Calu3 (cell line): ENCODE measurements around the gene ASB13. TPM values are rescaled to one million over a fixed set of nuclear protein-coding genes. Genes with fewer than 3 reads are reported as not detected.
A peak's percentile ranks its signal among the peaks of the same experiment; 100 is the strongest.
"Not testable (repeated sequence)": the region's sequence is repeated elsewhere in the genome, so short reads cannot be mapped to it uniquely, and the experiment has no call there.

Experiments used
- BruUV-seq: library from RNA; stranded (reverse); fragments of 400-500 nt; replicated peaks from 2 replicates; lab custom pipeline; 2021; lab: Mats Ljungman, UMichigan
- CTCF ChIA-PET: fragments of 300-600 bp; sonication (Branson Sonifier 250); formaldehyde crosslinking; loops from one replicate; lab custom pipeline; 2022; ENCODE audit warnings: antibody characterized with exemption; lab: Charles Lee
- DNase-seq: peaks from one replicate; pipeline ENCODE4 v3.0.0; 2022
- H3K27ac Mint-ChIP-seq: one replicate; pipeline ENCODE4 v1.8.0; 2022; ENCODE audit warnings: mixed read lengths; ENCODE audit not compliant: unreplicated experiment
- H3K27me3 Mint-ChIP-seq: one replicate; pipeline ENCODE4 v1.8.0; 2022; ENCODE audit warnings: mixed read lengths; ENCODE audit not compliant: unreplicated experiment
- H3K36me3 Mint-ChIP-seq: one replicate; pipeline ENCODE4 v1.8.0; 2022; ENCODE audit warnings: mild to moderate bottlenecking, moderate library complexity, mixed read lengths; ENCODE audit not compliant: insufficient read depth, unreplicated experiment
- H3K4me1 Mint-ChIP-seq: one replicate; pipeline ENCODE4 v1.8.0; 2022; ENCODE audit warnings: mild to moderate bottlenecking, low read depth, mixed read lengths; ENCODE audit not compliant: unreplicated experiment
- H3K4me3 Mint-ChIP-seq: one replicate; pipeline ENCODE4 v1.8.0; 2022; ENCODE audit warnings: mild to moderate bottlenecking, low read depth, moderate library complexity, mixed read lengths; ENCODE audit not compliant: unreplicated experiment
- H3K9me3 Mint-ChIP-seq: one replicate; pipeline ENCODE4 v1.8.0; 2022; ENCODE audit warnings: low read depth, mixed read lengths; ENCODE audit not compliant: unreplicated experiment
- intact Hi-C: fragments of 100-400 bp; cut with micrococcal nuclease; formaldehyde crosslinking; loops from one replicate; pipeline ENCODE4 v1.10.0; 2022; ENCODE audit not compliant: unreplicated experiment
- total RNA-seq: library from RNA; stranded (reverse); gene quantifications from 2 replicates; pipeline ENCODE4 v1.2.3, GENCODE V29; 2022
- TF ChIP-seq, protein P1 (sequence below): fragments of 200-600 bp; IDR thresholded peaks from one replicate; pipeline ENCODE4 v1.8.0; 2022; ENCODE audit warnings: antibody characterized with exemption; ENCODE audit not compliant: unreplicated experiment

The ASB13 gene
- total RNA-seq, 1 experiment from 2014 or later = 21.6 TPM

GRCh38 chr10:5625992-5626777 lies 40.2 kb downstream of the ASB13 start:
- Mint-ChIP-seq H3K9me3 (no peaks in the 10 kb centered on the region), H3K27me3 (no peaks in the 10 kb centered on the region), H3K4me1 (peaks cover 12% of the 10 kb centered on the region), H3K4me3 (no peak overlapping the region), H3K36me3 (no peaks in the 10 kb centered on the region), H3K27ac (no peak overlapping the region)
- CTCF ChIA-PET = interaction anchor here (0.6 to 1.5 kb wide), 4 partner anchors 179 to 192 kb away, joined by 3 to 5 read pairs (median 4); no protein-coding TSS in a partner anchor
- no peak for DNase-seq
- intact Hi-C loops = no loop called here
- TF ChIP-seq, protein P1, sequence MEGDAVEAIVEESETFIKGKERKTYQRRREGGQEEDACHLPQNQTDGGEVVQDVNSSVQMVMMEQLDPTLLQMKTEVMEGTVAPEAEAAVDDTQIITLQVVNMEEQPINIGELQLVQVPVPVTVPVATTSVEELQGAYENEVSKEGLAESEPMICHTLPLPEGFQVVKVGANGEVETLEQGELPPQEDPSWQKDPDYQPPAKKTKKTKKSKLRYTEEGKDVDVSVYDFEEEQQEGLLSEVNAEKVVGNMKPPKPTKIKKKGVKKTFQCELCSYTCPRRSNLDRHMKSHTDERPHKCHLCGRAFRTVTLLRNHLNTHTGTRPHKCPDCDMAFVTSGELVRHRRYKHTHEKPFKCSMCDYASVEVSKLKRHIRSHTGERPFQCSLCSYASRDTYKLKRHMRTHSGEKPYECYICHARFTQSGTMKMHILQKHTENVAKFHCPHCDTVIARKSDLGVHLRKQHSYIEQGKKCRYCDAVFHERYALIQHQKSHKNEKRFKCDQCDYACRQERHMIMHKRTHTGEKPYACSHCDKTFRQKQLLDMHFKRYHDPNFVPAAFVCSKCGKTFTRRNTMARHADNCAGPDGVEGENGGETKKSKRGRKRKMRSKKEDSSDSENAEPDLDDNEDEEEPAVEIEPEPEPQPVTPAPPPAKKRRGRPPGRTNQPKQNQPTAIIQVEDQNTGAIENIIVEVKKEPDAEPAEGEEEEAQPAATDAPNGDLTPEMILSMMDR = no peak
- no TSS peak for BruUV-seq

GRCh38 chr10:5624701-5625100 lies 41.7 kb downstream of the ASB13 start:
- no peak for DNase-seq
- H3K27me3 Mint-ChIP-seq = no peaks in the 10 kb centered on the region
- intact Hi-C loops = no loop called here
- CTCF ChIA-PET = interaction anchor here (1.2 to 1.5 kb wide), 2 partner anchors 178 to 180 kb away, joined by 4 to 5 read pairs; no protein-coding TSS in a partner anchor
- H3K4me3 Mint-ChIP-seq = no peak overlapping the region
- BruUV-seq = no TSS peak
- H3K9me3 Mint-ChIP-seq = no peaks in the 10 kb centered on the region
- TF ChIP-seq, protein P1 = no peak
- H3K27ac Mint-ChIP-seq = no peak overlapping the region
- H3K4me1 Mint-ChIP-seq = peaks cover 8% of the 10 kb centered on the region
- no peaks in the 10 kb centered on the region for H3K36me3 Mint-ChIP-seq

DNA sequence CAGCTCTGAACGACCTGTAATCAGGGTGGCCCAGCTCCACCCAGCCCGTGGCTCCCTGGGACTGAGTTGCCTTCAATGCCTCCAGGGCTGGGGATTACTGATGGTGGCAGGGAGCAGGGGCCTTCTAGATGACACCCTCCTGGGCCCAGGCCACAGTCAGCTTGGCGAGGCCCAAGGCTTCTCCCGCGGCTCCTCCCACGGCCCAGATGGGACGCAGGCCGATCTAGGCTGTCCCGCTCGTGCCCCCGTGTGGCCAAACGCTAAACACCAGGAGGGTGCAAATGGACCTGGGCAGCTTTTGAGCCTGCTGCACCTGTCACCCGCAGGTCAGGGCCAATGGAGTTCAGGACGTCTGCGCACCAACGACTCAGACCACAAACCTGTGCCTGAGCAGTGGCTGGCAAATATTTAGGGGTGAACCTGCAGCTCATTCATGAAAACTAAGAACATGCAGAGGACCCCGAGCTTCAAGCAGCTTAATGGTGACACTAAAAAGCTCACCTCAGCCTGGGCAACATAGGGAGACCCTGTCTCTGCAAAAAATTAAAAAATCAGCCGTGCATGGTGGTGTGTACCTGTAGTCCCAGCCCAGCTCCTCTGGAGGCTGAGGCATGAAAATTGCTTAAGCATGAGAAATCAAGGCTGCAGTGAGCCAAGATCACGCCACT lies 43.2 kb downstream of the ASB13 start:
- H3K27ac Mint-ChIP-seq = no peak overlapping the region
- peak; percentile 96 for DNase-seq
- no TSS peak for BruUV-seq
- no peak overlapping the region for H3K4me3 Mint-ChIP-seq
- TF ChIP-seq, protein P1 = peak; percentile 93
- intact Hi-C loops = loop anchor here (1.0 to 2.0 kb wide), 2 partner anchors 74 to 181 kb away; no protein-coding TSS in a partner anchor
- CTCF ChIA-PET = interaction anchor here (0.8 to 2.5 kb wide), 16 partner anchors 9 to 808 kb away, joined by 3 to 18 read pairs (median 6); no protein-coding TSS in a partner anchor
- no peaks in the 10 kb centered on the region for H3K36me3 Mint-ChIP-seq
- H3K4me1 Mint-ChIP-seq = peaks cover 8% of the 10 kb centered on the region
- no peaks in the 10 kb centered on the region for H3K9me3 Mint-ChIP-seq
- H3K27me3 Mint-ChIP-seq = no peaks in the 10 kb centered on the region

GRCh38 chr10:5622186-5622960 lies 44.0 kb downstream of the ASB13 start:
- CTCF ChIA-PET = interaction anchor here (0.9 to 2.5 kb wide), 15 partner anchors 8 to 808 kb away, joined by 3 to 18 read pairs (median 6); no protein-coding TSS in a partner anchor
- Mint-ChIP-seq H3K36me3 (no peaks in the 10 kb centered on the region), H3K27me3 (no peaks in the 10 kb centered on the region), H3K9me3 (no peaks in the 10 kb centered on the region), H3K4me3 (no peak overlapping the region), H3K27ac (no peak overlapping the region), H3K4me1 (peaks cover 8% of the 10 kb centered on the region)
- intact Hi-C loops = loop anchor here (2.0 kb wide), 1 partner anchor 74 kb away; no protein-coding TSS in a partner anchor
- TF ChIP-seq, protein P1 = no peak
- BruUV-seq = no TSS peak
- DNase-seq = no peak

- CTCF ChIA-PET = interaction anchor here (2.4 kb wide), 1 partner anchor 73 kb away, joined by 14 read pairs; no protein-coding TSS in a partner anchor
- H3K9me3 Mint-ChIP-seq, intact Hi-C loops, H3K27me3 Mint-ChIP-seq, BruUV-seq, H3K27ac Mint-ChIP-seq, DNase-seq, H3K4me1 Mint-ChIP-seq, H3K4me3 Mint-ChIP-seq, H3K36me3 Mint-ChIP-seq: not testable (repeated sequence)
Measured at GRCh38 chr10:5621371-5621770, 45.0 kb downstream of the ASB13 start.
